K562 (cell line): Measurements from ENCODE around the gene THBS1. TPM values are rescaled to one million over a fixed set of nuclear protein-coding genes. Genes with fewer than 3 reads are reported as not detected.

Experiments used
- ATAC-seq: fragments of 200-7000 bp; cut with Tn5 transposase; 3 replicates; pipeline ENCODE4 v1.9.1; 2020; ENCODE audit warnings: moderate library complexity
- BruUV-seq: library from RNA; stranded (reverse); fragments of 400-500 nt; replicated peaks from 2 replicates; lab custom pipeline; 2021; lab: Mats Ljungman, UMichigan
- CTCF ChIA-PET: fragments of 300-600 bp; formaldehyde crosslinking; extraction: SDS; loops from one replicate; lab custom pipeline; 2021; ENCODE audit warnings: low intra/inter-chr PET ratio; lab: Yijun Ruan, JAX
- POLR2A ChIA-PET: fragments of 300-600, 350-650 bp; sonication (Branson Sonifier 250); formaldehyde crosslinking; extraction: SDS; loops from one replicate; lab custom pipeline; 2021; ENCODE audit warnings: antibody characterized with exemption, inconsistent platforms; lab: Yijun Ruan, JAX
- DNase-seq, 4 experiments: peaks; one replicate each; pipeline versions ENCODE4 v3.0.0 to v3.0.0-alpha.2; 2011 to 2018; ENCODE audit warnings: low spot score in 3 of 4, mixed read lengths in 3 of 4; ENCODE audit errors: extremely low read depth in 1 of 4
- FAIRE-seq: peaks from 2 replicates; lab custom pipeline; 2011; peaks lifted over from hg19 to GRCh38; lab: Jason Lieb, UNC
- H2AFZ ChIP-seq: 2 replicates; pipeline ENCODE4 v1.6.0; 2011; ENCODE audit warnings: low read depth, low read length, control low read depth, inconsistent platforms
- H3K27ac ChIP-seq: fragments of 200-600 bp; 3 replicates; pipeline ENCODE4 v1.8.0; 2011; ENCODE audit warnings: low read depth, mild to moderate bottlenecking, control low read depth, inconsistent platforms, low read length, moderate library complexity, mixed read lengths; ENCODE audit errors: extremely low read depth
- H3K27me3 ChIP-seq, 2 experiments: fragments of 300-600 bp in 1 of 2; 2 replicates in 1 of 2; 3 replicates in 1 of 2; pipeline versions ENCODE4 v1.6.0 to v1.8.0; 2011; ENCODE audit warnings: inconsistent platforms in 2 of 2, low read length in 2 of 2, mild to moderate bottlenecking in 1 of 2, mixed read lengths in 1 of 2, moderate library complexity in 1 of 2; ENCODE audit not compliant: control insufficient read depth in 2 of 2, insufficient read depth in 2 of 2
- H3K36me3 ChIP-seq: fragments of 300-600 bp; 3 replicates; pipeline ENCODE4 v1.8.0; 2011; ENCODE audit warnings: mild to moderate bottlenecking, low read length, inconsistent platforms; ENCODE audit not compliant: control insufficient read depth, insufficient read depth
- H3K4me1 ChIP-seq, 2 experiments: fragments of 200-600 bp in 1 of 2; replicated peaks in 1 of 2; 2 replicates in 1 of 2; 3 replicates in 1 of 2; pipeline versions ENCODE4 v1.5.1 to v1.8.0; 2011; ENCODE audit warnings: inconsistent platforms in 2 of 2, low read length in 2 of 2, mild to moderate bottlenecking in 1 of 2, mixed read lengths in 1 of 2, moderate library complexity in 1 of 2; ENCODE audit not compliant: control insufficient read depth in 2 of 2, insufficient read depth in 2 of 2
- H3K4me2 ChIP-seq: 2 replicates; pipeline ENCODE4 v1.6.1; 2011; ENCODE audit warnings: low read length, control low read depth, inconsistent platforms, mixed read lengths; ENCODE audit not compliant: insufficient read depth
- H3K4me3 ChIP-seq: fragments of 200-600 bp; sonication (generic), shearing (Covaris generic); 2 replicates; pipeline ENCODE4 v1.5.1; 2016; ENCODE audit warnings: control low read depth, inconsistent platforms
- H3K79me2 ChIP-seq: fragments of 200-600 bp; 3 replicates; pipeline ENCODE4 v1.8.0; 2011; ENCODE audit warnings: low read length, inconsistent platforms; ENCODE audit not compliant: control insufficient read depth, insufficient read depth
- H3K9ac ChIP-seq, 2 experiments: 2 replicates each; pipeline versions ENCODE4 v1.6.0 to v1.6.1; 2011; ENCODE audit warnings: low read depth in 2 of 2, low read length in 2 of 2, control low read depth in 1 of 2, inconsistent platforms in 1 of 2, mild to moderate bottlenecking in 1 of 2, mixed read lengths in 1 of 2; ENCODE audit not compliant: insufficient read depth in 1 of 2
- H3K9me1 ChIP-seq: one replicate; pipeline ENCODE4 v1.6.0; 2011; ENCODE audit warnings: inconsistent platforms, mild to moderate bottlenecking, low read length, moderate library complexity; ENCODE audit not compliant: control insufficient read depth, insufficient read depth
- H3K9me3 ChIP-seq: replicated peaks from 2 replicates; pipeline ENCODE4 v1.5.1; 2011; ENCODE audit warnings: low read depth, low read length, inconsistent platforms; ENCODE audit not compliant: control insufficient read depth, insufficient read depth
- H4K20me1 ChIP-seq: replicated peaks from 2 replicates; pipeline ENCODE4 v1.6.1; 2011; ENCODE audit warnings: low read length, inconsistent platforms, mixed read lengths; ENCODE audit not compliant: control insufficient read depth, insufficient read depth
- ARNT ChIP-seq, 2 experiments: fragments of 450-650 bp; IDR thresholded peaks; 2 replicates each; pipeline ENCODE4 v1.6.1; 2016; ENCODE audit warnings: mild to moderate bottlenecking in 1 of 2
- ATF1 ChIP-seq, 2 experiments: fragments of 450-650 bp in 1 of 2; IDR thresholded peaks; 2 replicates each; pipeline ENCODE4 v1.6.1; 2016; ENCODE audit warnings: missing compliant biosample characterization in 1 of 2, missing genetic modification characterization in 1 of 2
- CHD4 ChIP-seq: fragments of 200-600 bp; sonication (generic); IDR thresholded peaks from 3 replicates; pipeline ENCODE4 v1.6.1; 2012; ENCODE audit warnings: low read depth, mild to moderate bottlenecking, mixed read lengths, low read length, inconsistent platforms; ENCODE audit not compliant: insufficient read depth, insufficient replicate concordance, poor library complexity, severe bottlenecking
- MCM7 ChIP-seq, 2 experiments: fragments of 450-650 bp; IDR thresholded peaks; 2 replicates each; pipeline ENCODE4 v1.6.1; 2016 to 2018
- NFXL1 ChIP-seq: fragments of 450-650 bp; formaldehyde crosslinking; IDR thresholded peaks from 2 replicates; pipeline ENCODE4 v1.4.0; 2021; ENCODE audit warnings: mild to moderate bottlenecking
- RAD21 ChIP-seq, 2 experiments: fragments of 250-450 bp in 1 of 2; fragments of 450-650 bp in 1 of 2; sonication (Bioruptor Pico) in 1 of 2; formaldehyde crosslinking in 1 of 2; IDR thresholded peaks in 1 of 2; conservative IDR thresholded peaks in 1 of 2; 2 replicates each; pipeline versions ENCODE4 v1.4.0 to v1.8.0; 2020 to 2022; ENCODE audit warnings: mild to moderate bottlenecking in 2 of 2, moderate library complexity in 1 of 2
- RAD51 ChIP-seq: fragments of 450-650 bp; IDR thresholded peaks from 2 replicates; pipeline ENCODE4 v1.7.1; 2016; ENCODE audit warnings: low read depth, mild to moderate bottlenecking, borderline replicate concordance
- RNF2 ChIP-seq: sonication (generic); IDR thresholded peaks from 2 replicates; pipeline ENCODE4 v1.6.1; 2016
- TRIM24 ChIP-seq, 2 experiments: fragments of 450-650 bp; IDR thresholded peaks; 2 replicates each; pipeline ENCODE4 v1.6.1; 2016
- ZFP30 ChIP-seq: fragments of 250-450 bp; sonication (Bioruptor Pico); IDR thresholded peaks from 2 replicates; pipeline ENCODE4 v1.8.0; 2022; ENCODE audit warnings: moderate library complexity, mild to moderate bottlenecking, inconsistent platforms, borderline replicate concordance
- ZKSCAN1 ChIP-seq: fragments of 150-350 bp; IDR thresholded peaks from 2 replicates; pipeline ENCODE4 v1.6.1; 2016; ENCODE audit warnings: low read depth, low read length
- ZNF143 ChIP-seq: sonication (generic); formaldehyde crosslinking; IDR thresholded peaks from 2 replicates; pipeline ENCODE4 v1.9.0; 2022; ENCODE audit warnings: mild to moderate bottlenecking, missing genetic modification reagents
- ZNF764 ChIP-seq: fragments of 250-450 bp; sonication (Bioruptor Pico); IDR thresholded peaks from 2 replicates; pipeline ENCODE4 v1.4.0; 2020; ENCODE audit warnings: low read depth, mild to moderate bottlenecking, moderate library complexity
- WGBS: fragments of 100-300 bp; shearing (Covaris generic); methylation state at CpG from one replicate; pipeline ENCODE4 v1.1.6; 2016; ENCODE audit warnings: low coverage, mixed read lengths; ENCODE audit not compliant: insufficient coverage; ENCODE audit errors: missing lambda C conversion rate; 5-methylcytosine and 5-hydroxymethylcytosine counted together
- in situ Hi-C: fragments of 300-500 bp; cut with MboI; formaldehyde crosslinking; loops from 4 replicates; pipeline ENCODE4 v1.15.0; 2018; ENCODE audit warnings: inconsistent platforms, mixed read lengths
- intact Hi-C: fragments of 100-400 bp; cut with micrococcal nuclease; formaldehyde crosslinking; loops from 2 replicates; pipeline ENCODE4 v1.14.2; 2022
- polyA plus RNA-seq, 8 experiments: library from polyadenylated mRNA; depleted of rRNA in 4 of 8; stranded (reverse) in 5 of 8; unstranded in 3 of 8; fragments of >200 nt; fragmentation: Nextera tagmentation in 2 of 8; fragmentation: Illumina TruSeq in 1 of 8; extraction: Ambion mirVana in 2 of 8; extraction: Trizol in 1 of 8; gene quantifications; 2 replicates each; pipeline versions ENCODE4 v1.2.1 to v1.2.3, GENCODE V29; 2011 to 2014; ENCODE audit warnings: inconsistent platforms in 1 of 8, missing spikeins in 1 of 8
- total RNA-seq, 7 experiments: library from RNA; depleted of rRNA in 6 of 7; stranded (reverse); fragments of >200 nt in 6 of 7; fragmentation: Illumina TruSeq in 2 of 7; extraction: Trizol in 2 of 7; gene quantifications; 2 replicates each; pipeline versions ENCODE4 v1.2.1 to v1.2.3, GENCODE V29; 2011 to 2021; ENCODE audit warnings: low replicate concordance in 1 of 7
- TF ChIP-seq, protein P1 (sequence below): fragments of 450-650 bp; formaldehyde crosslinking; IDR thresholded peaks from 2 replicates; pipeline ENCODE4 v1.4.0; 2022; ENCODE audit warnings: missing genetic modification characterization
- TF ChIP-seq, protein P2 (sequence below), 3 experiments: IDR thresholded peaks in 2 of 3; conservative IDR thresholded peaks in 1 of 3; 2 replicates each; pipeline ENCODE4 v1.5.1; 2011 to 2012; ENCODE audit warnings: low read length in 3 of 3, mild to moderate bottlenecking in 3 of 3, control low read depth in 2 of 3, improper control_type of control experiment in 1 of 3, inconsistent platforms in 1 of 3, low read depth in 1 of 3, mixed read lengths in 1 of 3, moderate library complexity in 1 of 3; ENCODE audit not compliant: insufficient read depth in 2 of 3
- TF ChIP-seq, protein P3 (sequence below), 2 experiments: fragments of 450-650 bp in 1 of 2; sonication (generic) in 1 of 2; formaldehyde crosslinking; conservative IDR thresholded peaks; 2 replicates each; pipeline versions ENCODE4 v1.4.0 to v1.8.1; 2020 to 2022; ENCODE audit warnings: mild to moderate bottlenecking in 1 of 2, missing genetic modification reagents in 1 of 2

Gene THBS1
- total and polyA plus RNA-seq, 9 of the 15 experiments (the other 6 are each of a cell fraction or from before 2014, with no cell fraction given), result 0.04 to 1.3 (median 0.40) TPM

DNA sequence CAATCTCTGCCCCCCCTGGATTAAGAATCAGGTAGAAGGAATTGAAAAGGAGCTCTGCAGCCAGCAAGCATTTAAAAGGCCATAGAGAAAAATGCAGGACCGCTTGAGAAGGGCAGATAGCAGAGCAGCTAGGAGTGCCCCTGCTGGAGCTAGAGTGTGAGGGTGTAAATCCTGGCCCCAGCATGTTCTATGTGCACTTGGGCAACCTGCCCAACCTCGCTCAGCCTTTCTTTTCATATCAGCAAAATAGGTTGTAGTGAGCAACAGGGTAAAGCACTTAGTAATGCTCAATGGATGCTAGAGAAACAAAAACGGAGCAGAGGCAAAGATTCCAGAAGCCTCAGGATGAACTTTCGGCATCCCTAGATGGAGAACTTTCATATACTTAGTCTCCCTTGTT, 25.0 kb upstream of the THBS1 start:
- Histone ChIP-seq H3K27ac (no peak overlapping the region), H2AFZ (no peak overlapping the region), H3K36me3 (no peaks in the 10 kb centered on the region), H3K4me1 (no peaks in the 10 kb centered on the region), H3K9me1 (no peaks in the 10 kb centered on the region), H3K4me2 (no peak overlapping the region), H3K79me2 (no peaks in the 10 kb centered on the region), H3K9me3 (no peaks in the 10 kb centered on the region), H4K20me1 (no peaks in the 10 kb centered on the region), H3K27me3 (peaks cover 10 to 16% of the 10 kb centered on the region in 2 experiments; a peak in 4 of 5 replicates), H3K4me3 (no peak overlapping the region), H3K9ac (no peak overlapping the region)
- DNase-seq (no peak), FAIRE-seq (no peak), ATAC-seq (no peak)
- intact Hi-C loops, result no loop called here
- BruUV-seq, result no TSS peak
- ChIA-PET CTCF (no interaction called here), POLR2A (interaction anchor here (0.6 kb wide), 1 partner anchor 160 kb away, joined by 3 read pairs; no protein-coding TSS in a partner anchor)
- in situ Hi-C loops, result no loop called here
- WGBS, result 1% methylated on average over 4 of the region's 4 CpGs
- TF ChIP-seq NFXL1, result no peak
- TF ChIP-seq RAD51, result no peak
- TF ChIP-seq, protein P1, sequence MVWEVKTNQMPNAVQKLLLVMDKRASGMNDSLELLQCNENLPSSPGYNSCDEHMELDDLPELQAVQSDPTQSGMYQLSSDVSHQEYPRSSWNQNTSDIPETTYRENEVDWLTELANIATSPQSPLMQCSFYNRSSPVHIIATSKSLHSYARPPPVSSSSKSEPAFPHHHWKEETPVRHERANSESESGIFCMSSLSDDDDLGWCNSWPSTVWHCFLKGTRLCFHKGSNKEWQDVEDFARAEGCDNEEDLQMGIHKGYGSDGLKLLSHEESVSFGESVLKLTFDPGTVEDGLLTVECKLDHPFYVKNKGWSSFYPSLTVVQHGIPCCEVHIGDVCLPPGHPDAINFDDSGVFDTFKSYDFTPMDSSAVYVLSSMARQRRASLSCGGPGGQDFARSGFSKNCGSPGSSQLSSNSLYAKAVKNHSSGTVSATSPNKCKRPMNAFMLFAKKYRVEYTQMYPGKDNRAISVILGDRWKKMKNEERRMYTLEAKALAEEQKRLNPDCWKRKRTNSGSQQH (CRISPR knock-in tag), result no peak
- no peak for TF ChIP-seq ZNF764 (CRISPR knock-in tag)
- no peak for TF ChIP-seq MCM7 (IDR thresholded peaks at IDR 0.05)
- TF ChIP-seq ZKSCAN1, result no peak
- no peak for TF ChIP-seq CHD4
- TF ChIP-seq, protein P2, sequence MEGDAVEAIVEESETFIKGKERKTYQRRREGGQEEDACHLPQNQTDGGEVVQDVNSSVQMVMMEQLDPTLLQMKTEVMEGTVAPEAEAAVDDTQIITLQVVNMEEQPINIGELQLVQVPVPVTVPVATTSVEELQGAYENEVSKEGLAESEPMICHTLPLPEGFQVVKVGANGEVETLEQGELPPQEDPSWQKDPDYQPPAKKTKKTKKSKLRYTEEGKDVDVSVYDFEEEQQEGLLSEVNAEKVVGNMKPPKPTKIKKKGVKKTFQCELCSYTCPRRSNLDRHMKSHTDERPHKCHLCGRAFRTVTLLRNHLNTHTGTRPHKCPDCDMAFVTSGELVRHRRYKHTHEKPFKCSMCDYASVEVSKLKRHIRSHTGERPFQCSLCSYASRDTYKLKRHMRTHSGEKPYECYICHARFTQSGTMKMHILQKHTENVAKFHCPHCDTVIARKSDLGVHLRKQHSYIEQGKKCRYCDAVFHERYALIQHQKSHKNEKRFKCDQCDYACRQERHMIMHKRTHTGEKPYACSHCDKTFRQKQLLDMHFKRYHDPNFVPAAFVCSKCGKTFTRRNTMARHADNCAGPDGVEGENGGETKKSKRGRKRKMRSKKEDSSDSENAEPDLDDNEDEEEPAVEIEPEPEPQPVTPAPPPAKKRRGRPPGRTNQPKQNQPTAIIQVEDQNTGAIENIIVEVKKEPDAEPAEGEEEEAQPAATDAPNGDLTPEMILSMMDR (IDR thresholded peaks at IDR 0.05 in 2 of 3, conservative IDR thresholded peaks at IDR 0.05 in 1 of 3; ENCODE audit: insufficient read depth in 2 of 3, low read depth in 1 of 3, low read length in 3 of 3), result no peak
- TF ChIP-seq ZNF143, result no peak
- no peak for TF ChIP-seq RAD21 (CRISPR knock-in tag; conservative IDR thresholded peaks at IDR 0.05 in 1 of 2, IDR thresholded peaks at IDR 0.05 in 1 of 2)
- TF ChIP-seq ZFP30 (CRISPR knock-in tag), result no peak
- no peak for TF ChIP-seq RNF2
- no peak for TF ChIP-seq ATF1 (CRISPR knock-in tag; IDR thresholded peaks at IDR 0.05)
- no peak for TF ChIP-seq ATF1 (tag; IDR thresholded peaks at IDR 0.05)
- no peak for TF ChIP-seq ARNT (IDR thresholded peaks at IDR 0.05)
- TF ChIP-seq TRIM24 (IDR thresholded peaks at IDR 0.05), result no peak
- TF ChIP-seq, protein P3, sequence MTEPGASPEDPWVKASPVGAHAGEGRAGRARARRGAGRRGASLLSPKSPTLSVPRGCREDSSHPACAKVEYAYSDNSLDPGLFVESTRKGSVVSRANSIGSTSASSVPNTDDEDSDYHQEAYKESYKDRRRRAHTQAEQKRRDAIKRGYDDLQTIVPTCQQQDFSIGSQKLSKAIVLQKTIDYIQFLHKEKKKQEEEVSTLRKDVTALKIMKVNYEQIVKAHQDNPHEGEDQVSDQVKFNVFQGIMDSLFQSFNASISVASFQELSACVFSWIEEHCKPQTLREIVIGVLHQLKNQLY (CRISPR knock-in tag; conservative IDR thresholded peaks at IDR 0.05), result no peak
